NCI-H128 (cell line): ENCODE data around the gene FAM110C.
"Not testable (repeated sequence)": the region's sequence is repeated elsewhere in the genome, so short reads cannot be mapped to it uniquely, and the experiment has no call there.

Experiments
- DNase-seq: peaks from one replicate; lab custom pipeline; 2025; ENCODE audit not compliant: unreplicated experiment; lab: John Stamatoyannopoulos, UW

The FAM110C gene

DNA sequence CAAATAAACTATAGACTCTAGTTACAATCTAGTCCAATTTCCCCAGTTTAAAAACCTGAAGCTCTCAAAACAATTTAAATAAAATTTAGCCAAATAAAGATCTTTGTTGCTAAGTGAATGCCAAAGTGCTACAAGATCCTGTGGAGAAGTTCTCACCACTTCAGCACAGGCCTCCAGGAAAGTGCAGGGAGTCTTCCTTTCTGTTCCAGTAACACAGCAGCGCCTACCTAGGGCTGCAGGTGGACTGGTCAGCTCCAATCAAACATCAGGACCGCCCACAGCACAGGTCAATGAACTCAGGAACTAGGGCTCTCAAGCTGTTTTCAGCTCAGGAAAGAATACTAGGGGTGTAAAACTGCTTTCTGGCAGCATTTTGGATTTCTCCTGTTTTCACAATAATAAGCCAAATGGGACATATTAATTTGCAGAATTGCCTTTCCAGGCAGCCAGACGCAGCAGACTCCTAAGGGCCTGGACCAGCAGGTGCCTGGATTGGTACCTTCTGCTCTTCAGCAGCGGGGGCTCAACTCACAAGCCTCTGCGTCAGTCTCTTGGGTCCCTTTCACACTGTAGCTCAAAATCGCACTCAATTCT is 1.5 kb downstream of the FAM110C start:
- peak; percentile 19 for DNase-seq

DNA sequence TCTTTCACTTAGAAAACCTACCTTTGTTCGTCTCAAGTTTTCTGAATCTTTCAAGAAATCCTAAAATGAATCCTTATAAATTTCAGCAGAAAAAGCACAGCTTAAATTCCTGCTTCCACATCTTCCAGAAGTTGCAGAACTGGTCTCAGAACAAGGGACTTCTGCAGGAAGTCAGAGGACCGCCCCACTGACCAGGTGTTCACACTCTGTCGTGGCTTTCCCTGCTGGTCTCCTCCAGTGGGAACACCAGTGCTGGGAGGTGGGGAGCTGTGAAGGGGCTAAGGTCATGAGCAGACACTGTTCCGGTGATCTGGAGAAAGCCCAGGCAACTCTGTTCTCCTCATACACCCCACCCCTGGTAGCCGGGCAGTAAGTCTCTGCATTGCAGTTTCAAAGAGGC is 3.5 kb downstream of the FAM110C start:
- DNase-seq = no peak

DNA sequence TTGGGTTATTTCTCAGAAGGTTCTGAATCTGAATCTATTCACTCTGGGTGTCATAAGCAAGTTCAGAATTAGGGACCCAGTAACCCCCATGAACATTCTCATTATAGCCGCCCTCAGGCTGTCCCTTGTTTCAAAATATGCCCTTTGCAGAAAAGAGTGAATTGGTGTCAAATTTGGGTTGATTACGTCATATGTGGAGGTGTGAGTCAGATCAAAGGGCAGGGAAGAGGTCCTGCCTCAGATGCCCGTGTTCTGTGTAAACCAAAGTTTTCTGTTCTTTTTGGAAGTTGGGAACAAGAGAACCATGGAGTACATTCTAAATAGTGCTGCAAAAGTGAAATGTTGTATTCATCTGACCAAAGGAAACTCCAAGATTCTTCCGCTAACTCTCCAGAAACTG is 5.8 kb downstream of the FAM110C start:
- DNase-seq = no peak

DNA sequence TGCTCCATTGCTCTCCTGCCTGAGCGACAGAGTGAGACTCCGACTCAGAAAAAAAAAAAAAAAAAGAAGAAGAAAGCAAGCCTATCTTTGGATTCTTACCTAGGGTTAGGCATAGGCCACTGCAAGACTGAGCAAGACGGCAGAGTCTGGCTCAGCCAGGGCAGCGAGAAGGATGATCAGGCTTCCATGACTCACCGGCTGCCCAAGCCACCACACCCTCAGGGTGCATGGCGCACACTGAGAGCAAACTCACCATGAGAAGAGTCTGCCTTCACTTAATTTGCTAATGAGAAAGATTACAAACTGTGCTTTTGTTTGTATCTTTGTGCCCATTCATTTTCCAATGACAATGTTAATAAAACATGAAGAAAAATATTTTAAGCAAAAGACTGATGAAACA is 8.2 kb downstream of the FAM110C start:
- no peak for DNase-seq

DNA sequence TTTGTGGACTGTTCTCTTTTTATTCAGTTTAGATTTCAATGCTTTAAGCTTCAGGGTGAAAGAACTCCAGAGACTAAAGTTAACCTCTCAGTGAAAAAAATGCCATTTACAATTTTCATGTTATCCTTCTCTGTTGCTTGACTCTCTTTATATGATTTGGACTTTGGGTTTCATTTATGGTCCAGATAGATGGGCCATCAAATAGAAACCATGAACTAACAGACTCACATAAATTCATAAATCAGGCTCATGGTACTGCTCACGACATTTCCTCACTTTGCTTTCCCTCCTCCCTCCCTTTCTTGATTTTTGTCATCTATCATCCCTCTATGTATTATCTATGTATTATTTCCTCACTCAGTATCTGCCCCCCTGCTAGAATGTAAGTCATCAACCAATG is 10.0 kb downstream of the FAM110C start:
- DNase-seq = no peak

DNA sequence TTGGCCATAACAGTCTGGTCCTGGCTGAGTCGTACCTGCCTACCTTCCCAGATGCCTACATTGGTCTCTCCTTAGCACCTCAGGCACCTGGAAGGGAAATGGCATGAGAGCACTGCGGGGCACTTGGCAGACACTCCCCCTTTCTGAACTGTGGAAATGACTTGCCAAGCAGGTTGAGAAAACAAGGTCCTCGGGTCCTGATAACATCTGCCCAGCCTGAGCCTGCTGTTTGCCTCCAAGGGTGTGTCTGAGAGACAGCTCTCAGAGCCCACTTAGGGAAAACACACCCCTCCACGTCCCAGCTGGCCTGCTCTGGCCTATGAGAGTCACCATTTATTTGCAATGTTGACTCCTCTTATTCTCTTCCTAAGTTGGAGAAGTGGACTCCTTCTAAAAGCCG is 10.5 kb downstream of the FAM110C start:
- no peak for DNase-seq

DNA sequence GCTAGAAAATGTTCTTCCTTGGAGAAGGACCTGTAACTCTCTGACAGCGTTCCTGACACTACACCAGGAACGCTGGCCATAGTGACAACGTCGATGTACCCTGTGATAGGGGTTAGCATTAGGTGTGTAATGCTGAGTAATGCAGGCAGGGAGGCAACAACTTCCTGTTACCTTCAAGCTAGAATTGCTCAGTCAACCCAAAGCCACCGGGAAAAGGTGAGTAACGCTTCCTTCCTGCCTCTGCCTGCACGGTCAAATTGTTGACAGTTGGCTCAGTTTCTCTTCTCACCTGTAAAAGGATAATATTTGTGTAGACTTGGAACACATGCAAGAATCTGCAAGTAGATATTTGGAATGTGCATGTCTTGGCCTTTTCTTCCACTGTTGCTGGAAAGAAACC is 12.7 kb downstream of the FAM110C start:
- DNase-seq = no peak

DNA sequence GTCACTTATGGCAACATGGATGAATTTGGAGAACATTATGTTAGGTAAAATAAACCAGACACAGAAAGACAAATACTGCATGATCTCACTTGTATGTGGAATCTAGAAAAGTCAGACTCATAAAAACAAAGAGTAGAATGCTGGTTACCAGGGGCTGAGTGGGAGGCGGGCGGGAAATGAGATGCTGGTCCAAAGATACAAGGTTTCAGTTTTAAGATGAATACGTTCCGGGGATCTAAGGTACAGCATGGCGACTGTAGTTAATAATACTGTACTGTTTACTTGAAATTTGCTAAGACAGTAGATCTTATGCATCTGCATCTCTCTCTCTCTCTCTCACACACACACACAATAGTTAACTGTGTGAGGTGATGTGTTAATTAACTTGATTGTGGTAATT is 14.2 kb downstream of the FAM110C start:
- no peak for DNase-seq

DNA sequence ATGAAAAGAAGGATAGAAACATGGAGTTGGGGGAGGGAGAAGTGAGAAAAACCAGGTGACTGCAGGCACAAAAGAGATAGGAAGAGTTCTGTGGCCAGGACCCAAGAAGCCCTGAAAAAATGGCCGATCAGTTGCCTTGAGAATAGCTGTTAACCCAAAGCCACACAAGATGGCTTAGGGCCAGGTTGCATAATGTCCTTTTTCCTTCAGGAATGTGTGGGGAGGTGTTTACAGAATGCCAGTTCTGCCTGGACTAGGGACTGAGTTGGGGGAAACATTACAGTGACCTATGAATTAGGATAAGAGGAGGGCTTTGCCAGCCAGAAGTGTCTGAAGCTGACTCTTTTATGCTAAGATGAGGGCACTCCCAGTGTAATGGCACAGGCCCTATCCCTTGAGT is 17.1 kb downstream of the FAM110C start:
- no peak for DNase-seq

DNA sequence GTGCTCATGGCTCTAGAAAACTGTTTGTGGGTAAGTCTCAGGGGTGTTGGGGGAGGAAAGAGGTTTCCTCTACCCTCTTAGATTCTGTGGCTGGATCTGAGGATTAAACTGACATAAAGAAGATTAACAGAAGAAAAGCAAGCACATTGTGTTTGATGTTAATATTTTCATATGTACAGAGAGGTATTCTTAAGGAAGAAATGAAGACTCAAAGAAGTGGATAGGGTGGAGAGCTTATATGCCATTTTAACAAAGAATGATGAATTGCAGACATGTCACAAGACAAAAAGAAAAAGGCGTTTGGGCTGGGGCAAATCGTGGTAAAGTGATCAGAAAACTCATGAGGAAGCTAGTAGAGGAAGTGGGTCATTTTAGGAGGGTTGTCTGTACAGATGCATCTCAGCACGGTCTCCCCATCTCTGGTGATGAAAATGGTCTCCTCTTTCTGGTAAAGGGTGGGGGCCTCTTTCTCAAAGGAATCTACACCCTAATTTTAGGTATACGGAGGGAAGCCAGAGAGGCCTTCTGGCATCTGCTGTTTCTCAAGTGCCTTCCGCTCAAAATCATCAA is 17.8 kb downstream of the FAM110C start:
- no peak for DNase-seq

DNA sequence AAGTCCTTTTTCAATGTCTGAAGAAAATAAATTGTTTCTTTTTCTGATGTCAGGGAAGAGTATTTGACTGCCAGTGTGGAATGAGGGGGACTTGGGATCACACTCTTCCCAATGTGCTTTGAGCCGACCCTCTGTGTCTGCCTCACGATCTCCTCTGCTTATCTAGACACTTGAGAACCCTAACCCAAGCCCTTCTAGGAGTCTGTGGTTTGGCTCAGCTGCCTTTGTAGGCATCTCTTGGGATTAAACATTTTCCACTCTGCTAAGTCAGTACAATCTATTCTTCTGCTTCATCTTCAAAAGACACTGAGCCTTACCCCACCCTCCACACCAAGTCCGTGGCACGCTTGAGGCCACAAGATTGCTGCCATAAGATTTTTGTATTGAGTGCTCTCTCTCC is 19.4 kb downstream of the FAM110C start:
- DNase-seq = no peak

DNA sequence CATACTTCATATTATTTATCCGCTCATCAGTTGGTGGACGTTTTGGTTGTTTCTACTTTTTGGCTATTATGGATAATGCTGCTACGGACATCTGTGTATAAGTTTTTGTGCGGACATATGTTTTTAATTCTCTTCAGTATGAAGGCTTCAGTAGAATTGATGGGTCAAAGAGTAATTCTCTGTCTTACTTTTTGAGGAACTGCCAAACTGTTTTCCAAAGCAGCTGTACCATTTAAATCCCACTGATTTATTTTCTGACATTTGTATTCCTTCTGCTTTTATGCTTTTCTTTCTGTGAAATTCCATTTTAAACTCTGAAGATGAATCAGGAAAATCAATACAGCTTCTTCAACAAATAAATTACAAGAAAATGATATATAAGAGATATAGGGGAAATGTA is 20.8 kb downstream of the FAM110C start:
- no peak for DNase-seq

DNA sequence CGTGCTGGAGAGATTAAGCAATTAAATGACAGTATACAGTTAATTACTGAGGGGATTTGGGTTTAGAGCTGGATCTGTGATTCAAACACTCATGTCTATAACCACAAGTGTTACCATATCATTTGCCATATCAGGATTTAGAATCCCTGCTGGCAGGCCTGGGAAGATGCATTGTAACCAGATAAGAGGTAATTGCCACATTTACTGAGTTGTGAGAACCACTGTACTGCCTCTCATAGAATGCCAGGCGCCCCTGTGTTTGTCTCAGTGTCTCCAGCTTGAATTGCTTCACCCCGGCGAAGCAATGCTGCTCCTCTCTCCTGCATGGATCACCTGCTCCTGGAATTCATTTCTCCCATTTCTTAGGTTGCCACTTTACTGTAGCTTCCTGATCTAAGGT is 21.7 kb downstream of the FAM110C start:
- not testable (repeated sequence) for DNase-seq

DNA sequence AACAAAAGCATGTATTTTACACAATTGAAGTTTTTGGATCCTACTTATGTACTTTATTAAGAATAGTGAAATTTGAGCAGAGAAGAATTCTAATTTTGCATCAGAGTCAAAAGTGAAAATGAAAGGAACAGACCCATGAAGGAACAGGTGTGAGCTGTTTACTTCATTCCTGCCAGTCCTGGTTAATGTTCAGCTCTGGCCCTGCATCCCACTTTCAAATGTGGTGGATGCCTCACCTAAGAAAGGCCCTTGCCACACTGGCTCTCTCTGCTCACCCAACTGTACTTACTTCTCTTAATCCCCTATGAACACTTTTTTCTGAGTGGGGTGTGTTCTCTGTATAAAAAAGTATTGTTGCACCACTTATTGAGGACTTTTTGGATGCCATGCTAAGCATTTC is 22.2 kb downstream of the FAM110C start:
- no peak for DNase-seq

DNA sequence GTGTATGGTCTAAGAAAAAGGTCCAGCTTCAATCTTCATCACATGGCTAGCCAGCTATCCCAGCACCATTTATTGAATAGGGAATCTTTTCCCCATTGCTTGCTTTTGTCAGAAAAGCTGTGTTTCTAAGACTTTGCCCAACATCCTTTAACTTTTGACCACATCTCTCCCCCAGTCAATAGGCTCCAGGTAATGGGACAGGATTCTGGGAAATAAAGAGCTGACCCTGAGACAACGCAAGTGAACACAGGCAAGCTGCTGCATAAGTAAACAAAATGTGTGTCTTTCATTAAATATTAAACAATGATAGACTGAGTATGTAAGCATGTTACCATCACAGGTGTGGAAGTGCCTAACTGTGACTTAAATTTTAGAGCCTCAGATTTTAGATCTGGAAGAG is 23.0 kb downstream of the FAM110C start:
- no peak for DNase-seq

DNA sequence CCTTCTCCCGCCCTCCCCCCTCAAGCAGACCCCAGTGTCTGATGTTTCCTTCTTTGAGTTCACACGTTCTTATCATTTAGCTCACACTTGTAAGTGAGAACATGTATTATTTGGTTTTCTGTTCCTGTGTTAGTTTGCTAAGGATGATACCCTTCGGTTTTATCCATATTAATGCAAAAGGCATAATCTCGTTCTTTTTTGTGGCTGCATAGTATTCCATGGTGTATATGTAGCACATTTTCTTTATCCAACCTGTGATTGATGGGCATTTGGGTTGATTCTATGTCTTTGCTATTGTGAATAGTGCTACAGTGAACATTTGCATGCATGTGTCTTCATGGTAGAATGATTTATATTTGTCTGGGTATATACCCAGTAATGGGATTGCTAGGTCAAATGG is 24.1 kb downstream of the FAM110C start:
- not testable (repeated sequence) for DNase-seq

DNA sequence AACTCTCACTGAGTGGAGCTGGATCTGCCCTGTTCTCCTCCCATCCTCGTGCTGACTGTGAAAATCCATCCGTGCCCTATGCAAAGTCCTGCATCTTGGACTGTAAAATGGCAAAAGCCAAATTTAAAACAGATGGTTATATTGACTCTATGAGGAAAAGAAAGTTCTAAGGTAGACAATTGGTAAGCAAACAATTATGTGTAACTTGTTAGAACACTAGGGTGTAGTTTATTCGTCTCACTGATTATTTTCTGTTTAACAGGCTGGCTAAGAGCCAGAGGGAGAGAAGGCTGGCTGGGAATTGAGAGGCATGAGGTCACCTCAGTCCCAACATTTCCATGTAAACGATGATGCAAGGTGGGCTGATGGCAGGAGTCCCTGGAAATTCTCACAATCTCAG is 26.0 kb downstream of the FAM110C start:
- not testable (repeated sequence) for DNase-seq

DNA sequence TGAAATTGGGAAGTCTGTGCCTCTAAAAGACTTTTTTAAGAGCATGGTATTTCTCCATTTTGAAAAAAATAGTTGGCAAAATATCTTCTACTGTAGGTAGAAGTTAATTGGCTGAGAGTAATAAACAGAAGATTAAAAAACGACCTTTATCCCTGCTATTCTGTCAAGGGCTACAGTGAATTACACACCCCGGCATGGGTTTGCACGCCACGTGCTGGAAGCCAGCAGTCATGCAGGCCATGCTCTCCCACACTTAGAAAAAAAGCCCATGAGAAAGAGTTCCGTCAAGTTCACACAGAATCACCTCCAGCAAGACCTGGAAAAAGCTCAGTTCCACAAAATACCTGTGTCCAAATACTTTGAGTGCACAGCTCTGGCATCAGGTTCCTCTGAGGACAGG is 26.8 kb downstream of the FAM110C start:
- no peak for DNase-seq

DNA sequence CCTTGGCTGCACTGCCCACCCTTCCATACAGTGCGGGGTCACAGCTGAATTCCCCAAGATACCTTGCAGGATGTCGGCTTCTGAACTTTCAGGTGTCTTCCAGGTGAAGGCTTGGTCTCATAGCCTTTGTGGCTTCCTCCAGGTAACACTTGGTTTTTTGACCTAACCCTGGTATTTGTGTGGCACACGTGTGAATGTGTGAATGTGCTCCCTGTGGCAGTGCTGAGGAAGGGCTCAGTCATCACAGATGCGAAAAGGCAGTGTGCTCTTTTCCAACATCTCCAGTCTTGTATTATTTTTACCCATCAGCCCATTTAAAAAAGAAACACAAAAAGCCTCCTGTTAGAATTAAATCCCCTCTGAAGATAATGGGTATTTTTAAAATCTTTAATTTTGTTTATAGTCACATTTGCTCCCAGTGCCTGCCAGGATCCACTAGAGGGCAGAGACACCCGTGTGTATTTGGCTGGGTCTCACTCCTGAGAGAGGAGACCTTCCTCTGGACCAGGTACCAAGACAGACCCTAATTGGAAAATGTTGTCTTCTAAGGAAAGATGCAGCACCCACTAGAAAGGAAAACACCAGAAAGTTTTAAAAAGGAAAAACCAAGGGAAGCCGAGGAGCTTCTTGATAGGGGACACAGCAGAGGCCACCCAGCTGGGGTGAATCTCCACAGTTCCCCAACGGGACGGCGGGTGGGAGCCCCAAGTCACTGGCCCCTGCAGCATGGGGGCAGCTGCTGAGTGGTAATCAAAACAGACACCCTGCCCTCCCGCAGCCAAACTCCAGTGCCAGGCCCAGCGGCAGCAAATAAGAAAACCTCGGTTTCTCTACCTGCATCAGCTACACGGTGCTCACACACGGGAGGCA is 27.7 kb downstream of the FAM110C start:
- no peak for DNase-seq

DNA sequence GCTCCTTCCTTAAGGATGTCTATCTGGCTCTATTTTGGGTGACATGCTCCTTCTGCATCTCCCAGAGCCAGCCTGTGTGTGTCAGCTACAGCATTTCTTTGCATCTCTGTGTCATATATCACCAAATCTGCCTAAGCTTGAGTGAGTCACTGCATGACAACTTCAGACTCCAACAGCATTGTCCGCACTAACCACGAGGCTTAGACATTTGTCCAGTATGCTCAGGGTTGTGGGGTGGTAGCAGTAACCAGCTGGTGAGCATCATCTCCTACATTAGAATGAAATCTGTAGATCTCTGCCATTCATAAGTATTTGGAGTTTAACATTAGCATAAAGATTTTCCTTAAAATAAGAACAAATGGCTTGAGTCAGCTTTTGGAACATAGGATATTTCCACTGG is 30.4 kb downstream of the FAM110C start:
- not testable (repeated sequence) for DNase-seq

DNA sequence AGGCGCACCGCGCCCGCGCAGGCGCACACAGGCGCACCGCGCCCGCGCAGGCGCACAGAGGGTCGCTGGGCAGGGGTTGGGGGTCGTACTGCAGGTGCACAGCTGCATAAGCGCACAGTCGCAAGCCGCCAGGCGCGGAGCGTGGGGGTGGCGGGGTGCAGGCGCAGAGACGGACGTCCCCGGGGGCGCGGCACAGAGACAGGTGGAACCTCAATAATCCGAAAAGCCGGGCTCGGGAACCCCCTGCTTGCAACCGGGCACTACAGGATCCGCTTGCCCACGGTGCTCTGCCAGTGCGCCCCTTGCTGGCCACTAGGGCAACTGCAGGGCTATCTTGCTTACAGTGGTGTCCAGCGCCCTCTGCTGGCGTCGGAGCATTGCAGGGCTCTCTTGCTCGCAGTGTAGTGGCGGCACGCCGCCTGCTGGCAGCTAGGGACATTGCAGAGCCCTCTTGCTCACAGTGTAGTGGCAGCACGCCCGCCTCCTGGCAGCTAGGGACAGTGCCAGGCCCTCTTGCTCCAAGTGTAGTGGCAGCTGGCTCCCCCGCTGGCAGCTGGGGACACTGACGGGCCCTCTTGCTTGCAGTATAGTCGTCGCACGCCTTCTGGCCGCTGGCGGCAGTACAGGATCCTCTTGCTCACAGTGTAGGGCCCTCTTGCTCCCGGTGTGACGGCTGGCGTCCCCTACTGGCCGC is 34.9 kb downstream of the FAM110C start:
- no peak for DNase-seq
